H7 (cell line): Measurements from ENCODE around the gene BARHL2. TPM values are rescaled to one million over a fixed set of nuclear protein-coding genes. Genes with fewer than 3 reads are reported as not detected.
A peak's percentile ranks its signal among the peaks of the same experiment; 100 is the strongest.

Experiments used
- DNase-seq: peaks from one replicate; pipeline ENCODE4 v3.0.0; 2012
- H3K27me3 ChIP-seq: 2 replicates; pipeline ENCODE4 v1.6.0; 2011; ENCODE audit warnings: mild to moderate bottlenecking, low read length; ENCODE audit not compliant: control insufficient read depth, insufficient read depth
- H3K36me3 ChIP-seq: replicated peaks from 2 replicates; pipeline ENCODE4 v1.5.1; 2011; ENCODE audit warnings: low read length; ENCODE audit not compliant: control insufficient read depth, insufficient read depth
- H3K4me3 ChIP-seq: 2 replicates; pipeline ENCODE4 v1.5.1; 2011; ENCODE audit warnings: low read depth, mild to moderate bottlenecking, control low read depth, low read length, moderate library complexity; ENCODE audit not compliant: insufficient read depth
- total RNA-seq: library from RNA; depleted of rRNA; stranded (reverse); fragments of >200 nt; shearing (Covaris generic); gene quantifications from 2 replicates; pipeline ENCODE4 v1.2.3, GENCODE V29; 2014

BARHL2 gene
- total RNA-seq, 1 experiment from 2014 or later = not detected

DNA sequence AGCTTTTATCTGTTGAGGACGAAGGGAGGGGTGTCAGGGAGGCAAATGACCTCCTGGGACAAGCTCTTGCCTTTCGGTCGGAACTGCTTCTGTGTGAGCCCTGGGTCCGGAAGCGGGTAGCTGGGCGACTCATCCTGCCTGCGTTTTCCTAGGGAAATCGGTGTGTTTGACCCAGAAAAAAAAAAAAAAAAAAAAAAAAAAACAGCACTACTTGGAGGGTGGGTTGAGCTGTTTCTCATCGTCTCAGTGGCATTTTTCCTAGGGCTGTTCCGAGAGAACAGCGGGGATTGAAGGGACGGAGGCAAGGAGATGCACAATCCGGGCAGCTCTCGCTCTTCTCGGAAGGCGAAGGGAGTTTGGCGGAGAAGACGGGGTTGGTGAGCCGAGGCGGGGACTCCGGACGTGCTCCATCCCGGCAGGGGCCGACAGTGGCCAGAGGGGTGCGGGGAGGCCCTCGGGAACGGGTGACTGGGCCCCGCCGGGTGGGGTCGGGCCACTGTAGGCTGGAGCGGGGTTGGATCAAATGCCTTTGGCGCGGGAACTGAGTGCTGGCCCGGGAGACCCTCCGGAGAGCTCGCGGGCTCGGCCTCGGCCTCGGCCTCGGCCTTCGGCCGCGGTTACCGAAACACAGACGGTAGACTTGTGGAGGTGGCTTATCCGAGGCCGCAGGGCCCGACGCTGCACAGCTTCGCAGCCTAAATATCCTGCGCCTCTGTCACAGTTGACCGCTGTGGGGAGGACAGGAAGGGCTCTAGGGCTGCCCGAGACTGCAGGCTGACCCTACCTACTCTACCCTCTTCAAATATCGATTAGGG lies 2.4 kb upstream of the BARHL2 start:
- peak overlapping the region; percentile 21 for H3K4me3 ChIP-seq
- peak; percentile 84 for DNase-seq
- H3K36me3 ChIP-seq = no peaks in the 10 kb centered on the region
- peaks cover 98% of the 10 kb centered on the region for H3K27me3 ChIP-seq

DNA sequence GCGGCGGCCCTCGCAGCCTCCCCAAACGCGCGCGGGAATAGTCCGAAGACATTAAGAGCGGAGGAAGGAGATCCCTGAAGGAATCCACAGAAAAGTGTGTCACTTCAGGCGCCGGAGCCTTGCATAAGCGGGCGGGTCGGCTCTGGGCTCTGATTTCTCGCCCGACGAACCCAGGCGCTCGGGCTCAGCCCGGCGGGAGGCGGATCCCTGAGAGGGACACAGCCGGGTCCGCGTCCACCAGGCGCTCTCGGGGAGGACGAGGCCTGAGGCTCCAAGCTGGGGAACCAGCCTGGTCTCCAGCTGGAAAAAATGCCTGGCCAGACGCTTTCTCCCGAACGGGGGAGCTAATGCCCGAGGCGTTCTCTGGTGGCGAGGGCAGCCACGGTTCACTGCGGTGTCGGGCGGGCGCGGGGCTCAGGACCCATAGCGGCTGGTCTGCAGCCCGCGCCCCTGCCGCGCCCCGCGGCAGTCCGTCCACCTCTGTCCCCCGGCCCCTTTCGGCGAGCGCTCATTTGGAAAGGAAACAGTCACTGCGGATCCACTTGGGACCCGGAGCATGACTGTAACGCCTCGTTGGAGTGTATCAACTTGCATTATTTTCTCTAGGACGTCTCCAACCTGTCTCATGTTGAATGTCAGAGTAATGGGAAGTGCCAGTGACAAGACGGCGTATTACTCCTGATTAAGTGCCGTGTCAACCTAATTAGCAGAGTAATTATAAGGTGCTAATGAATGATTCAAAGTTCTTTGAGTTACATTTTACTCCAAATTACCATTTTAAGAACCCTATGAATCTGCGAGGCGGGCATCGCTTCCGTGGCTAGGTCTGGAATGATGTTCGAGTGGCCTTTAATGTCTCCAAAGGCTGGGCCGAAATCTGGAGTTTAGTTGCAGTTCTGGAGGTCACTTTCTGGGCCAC lies 1.6 kb upstream of the BARHL2 start:
- no peaks in the 10 kb centered on the region for H3K36me3 ChIP-seq
- peaks cover 98% of the 10 kb centered on the region for H3K27me3 ChIP-seq
- DNase-seq = peak; percentile 81
- peak overlapping the region; percentile 28 for H3K4me3 ChIP-seq

DNA sequence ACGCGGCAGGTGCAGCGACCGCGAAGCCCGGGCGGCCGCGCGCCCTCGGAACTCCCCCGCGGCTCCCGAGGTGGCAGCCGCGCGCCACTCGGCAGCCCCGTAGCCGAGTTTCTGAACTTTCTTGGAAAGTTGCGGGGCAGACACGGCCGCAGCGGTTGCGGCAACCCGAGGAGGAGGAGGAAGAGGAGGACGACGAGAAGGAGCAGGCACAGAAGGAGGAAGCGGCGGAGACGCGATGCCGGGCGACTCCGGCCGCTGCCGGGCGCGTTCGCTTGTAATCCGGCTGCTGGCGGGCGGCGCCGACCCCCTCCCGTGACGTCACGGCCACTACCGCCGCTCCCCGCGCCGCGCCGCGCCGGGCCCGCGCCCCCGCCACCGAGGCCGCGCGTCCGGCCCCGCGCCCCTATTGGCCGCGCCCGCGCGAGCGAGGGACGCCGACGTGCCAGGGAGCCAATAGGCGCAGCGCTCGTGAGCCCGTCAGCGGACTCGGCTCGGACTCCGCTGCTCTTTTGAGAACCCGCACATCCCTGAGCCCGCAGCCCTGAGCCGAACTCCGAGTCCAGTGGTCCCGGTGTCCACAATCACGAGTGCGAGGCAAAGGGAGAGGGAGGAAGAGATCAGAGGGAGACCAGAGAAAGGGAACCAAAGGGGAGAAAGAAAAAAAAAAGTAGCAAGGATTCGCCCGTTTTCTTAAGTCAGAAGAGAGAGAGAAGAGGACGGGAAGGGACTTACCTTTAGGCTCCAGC lies 736 bp upstream of the BARHL2 start:
- Histone ChIP-seq H3K27me3 (peaks cover 98% of the 10 kb centered on the region), H3K36me3 (no peaks in the 10 kb centered on the region), H3K4me3 (peak overlapping the region; percentile 47)
- DNase-seq = peak; percentile 96

GRCh38 chr1:90717356-90717664 lies 208 bp upstream of the BARHL2 start:
- H3K36me3 ChIP-seq = no peaks in the 10 kb centered on the region
- H3K4me3 ChIP-seq = peak overlapping the region; percentile 47
- H3K27me3 ChIP-seq = peaks cover 98% of the 10 kb centered on the region
- no peak for DNase-seq

DNA sequence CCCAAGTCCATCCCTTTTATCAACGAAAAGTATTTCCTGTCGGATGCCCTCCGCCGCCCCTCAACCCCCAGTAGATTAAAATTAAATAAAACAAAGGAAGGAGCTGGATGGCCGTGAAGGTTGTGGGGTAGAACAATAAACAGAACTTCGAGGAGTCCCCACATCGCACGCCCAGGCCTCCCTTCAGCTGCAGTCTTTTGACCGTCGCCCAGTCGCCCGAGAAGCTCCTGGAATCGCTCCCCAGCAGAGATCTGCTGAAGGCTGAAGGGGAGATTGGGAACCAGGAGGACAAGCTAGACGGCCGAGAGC lies 905 bp downstream of the BARHL2 start:
- no peaks in the 10 kb centered on the region for H3K36me3 ChIP-seq
- no peak for DNase-seq
- peak overlapping the region; percentile 18; the same call in 1 of the 2 replicates for H3K4me3 ChIP-seq
- peaks cover 98% of the 10 kb centered on the region for H3K27me3 ChIP-seq

- Histone ChIP-seq H3K27me3 (peaks cover 98% of the 10 kb centered on the region), H3K4me3 (no peak overlapping the region), H3K36me3 (no peaks in the 10 kb centered on the region)
- no peak for DNase-seq
Observed at GRCh38 chr1:90715309-90715708, 1.8 kb downstream of the BARHL2 start.

DNA sequence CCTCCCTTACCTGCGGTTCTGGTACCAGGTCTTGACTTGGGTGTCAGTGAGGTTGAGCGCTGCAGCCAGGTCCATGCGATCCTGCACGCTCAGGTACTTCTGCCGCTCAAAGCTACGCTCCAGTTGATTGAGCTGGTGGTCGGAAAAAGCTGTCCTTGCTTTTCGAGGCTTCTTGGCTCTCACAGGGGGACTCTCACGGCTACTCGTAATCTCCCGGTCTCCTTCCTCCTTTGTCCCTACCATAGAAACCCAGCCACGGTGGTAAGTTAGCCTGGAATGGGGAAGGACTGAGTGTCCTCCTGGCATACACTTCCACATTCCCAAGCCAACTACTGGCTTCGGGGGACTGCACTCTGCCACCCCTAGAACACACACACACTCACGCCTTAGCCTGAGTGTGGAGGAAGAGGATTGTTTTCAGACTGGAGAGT lies 2.6 kb downstream of the BARHL2 start:
- peaks cover 98% of the 10 kb centered on the region for H3K27me3 ChIP-seq
- no peak overlapping the region for H3K4me3 ChIP-seq
- peak; percentile 53 for DNase-seq
- H3K36me3 ChIP-seq = no peaks in the 10 kb centered on the region

- no peak overlapping the region for H3K4me3 ChIP-seq
- no peaks in the 10 kb centered on the region for H3K36me3 ChIP-seq
- peak; percentile 60 for DNase-seq
Observed at GRCh38 chr1:90713741-90714509, 3.2 kb downstream of the BARHL2 start.

DNA sequence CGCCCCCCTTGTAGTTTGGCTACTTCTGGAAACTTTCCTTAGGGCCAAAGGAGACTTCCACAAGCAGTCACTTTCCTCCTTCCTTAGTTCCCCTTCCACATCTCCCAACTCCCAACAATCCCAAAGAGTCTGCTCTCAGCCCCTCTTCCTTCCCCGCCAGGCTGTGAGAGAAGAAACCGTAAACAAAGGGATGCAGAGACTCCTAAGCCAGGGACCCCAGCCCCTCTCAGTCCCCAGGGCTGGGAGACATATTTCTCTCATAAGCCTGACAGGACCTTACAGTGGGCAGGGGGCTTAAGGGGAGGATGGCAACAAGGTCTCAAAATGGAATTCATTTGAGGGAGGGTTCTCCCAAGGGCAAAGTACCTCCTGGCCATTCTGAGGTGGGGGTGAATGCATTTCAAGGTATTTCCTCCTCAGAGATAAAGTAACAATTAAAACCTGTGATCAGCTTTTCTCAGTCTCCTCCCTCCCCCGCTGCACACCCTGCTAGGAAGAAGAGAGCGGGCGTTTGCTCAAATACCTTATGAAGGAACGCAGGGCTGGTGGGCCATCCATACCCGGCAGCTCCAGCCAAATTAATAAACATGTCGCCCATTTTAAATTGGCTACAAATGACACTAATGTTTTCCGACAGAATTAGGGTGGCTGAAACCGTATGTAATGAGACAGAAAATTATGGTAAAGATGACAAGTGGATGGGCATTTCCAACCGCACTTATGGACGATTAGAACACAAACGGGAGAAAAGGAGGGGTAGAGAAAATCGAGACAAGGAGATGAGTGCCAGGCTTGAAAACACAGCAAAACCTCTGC lies 4.0 kb downstream of the BARHL2 start:
- DNase-seq = peak; percentile 54
- Histone ChIP-seq H3K27me3 (peaks cover 97% of the 10 kb centered on the region), H3K4me3 (no peak overlapping the region), H3K36me3 (no peaks in the 10 kb centered on the region)

More at GRCh38 chr1:90713741-90714509, 3.2 kb downstream of the BARHL2 start:
- H3K27me3 ChIP-seq = peaks cover 97% of the 10 kb centered on the region

DNA sequence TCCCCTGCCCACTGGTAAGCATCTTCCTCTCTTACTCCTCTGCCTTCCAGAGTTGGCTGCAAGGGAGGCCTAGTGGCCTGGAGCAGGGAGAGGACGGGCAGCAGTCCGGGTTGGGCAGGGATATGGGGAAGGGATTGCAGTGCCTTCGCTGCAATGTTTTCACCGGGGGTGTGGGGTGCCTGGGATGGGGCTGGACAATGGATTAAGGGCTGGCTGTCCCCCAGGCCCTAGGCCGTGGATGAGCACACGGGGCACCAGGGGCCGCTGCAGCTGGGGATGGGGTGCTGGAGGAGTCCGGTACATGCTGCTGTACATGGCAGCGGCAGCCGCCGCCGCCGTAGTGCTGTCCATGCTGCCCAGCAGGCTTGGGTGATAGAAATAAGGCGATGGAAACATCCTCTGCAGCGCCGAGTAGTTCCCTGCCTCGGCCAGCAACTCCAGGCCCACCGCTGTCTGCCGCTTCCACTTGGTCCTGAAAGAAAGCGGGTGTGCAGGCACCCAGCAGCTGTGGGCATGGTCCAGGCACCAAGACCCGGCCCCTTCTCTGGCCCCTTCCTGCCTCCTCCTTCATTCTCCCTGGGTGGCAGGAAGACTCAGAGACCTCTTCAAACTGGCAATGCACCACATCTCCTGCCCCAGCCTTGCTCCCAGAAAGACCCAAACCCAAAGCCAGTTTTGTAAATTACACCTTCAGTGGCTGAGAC lies 4.8 kb downstream of the BARHL2 start:
- H3K4me3 ChIP-seq = no peak overlapping the region
- H3K36me3 ChIP-seq = no peaks in the 10 kb centered on the region
- peak; percentile 69 for DNase-seq
- H3K27me3 ChIP-seq = peaks cover 99% of the 10 kb centered on the region

DNA sequence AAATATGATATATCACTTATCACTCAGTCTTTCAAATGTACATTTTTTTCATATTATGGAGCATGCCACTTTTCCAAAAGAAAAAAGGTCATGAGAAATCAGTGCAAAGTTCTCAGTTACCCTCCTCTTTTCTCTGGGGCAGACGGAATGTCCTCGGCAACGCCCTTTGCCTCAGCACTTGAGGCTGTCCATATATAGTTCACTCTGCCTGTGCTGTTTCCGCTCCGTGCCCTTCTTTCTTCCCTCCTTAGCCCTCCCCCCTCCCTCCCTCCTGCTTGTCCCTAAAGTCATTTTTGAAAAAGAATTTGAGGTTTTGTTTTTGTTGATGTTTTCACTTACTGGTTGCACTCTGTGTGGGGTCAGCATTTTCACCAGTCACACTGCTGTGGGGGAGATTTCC lies 5.4 kb downstream of the BARHL2 start:
- Histone ChIP-seq H3K36me3 (no peaks in the 10 kb centered on the region), H3K4me3 (no peak overlapping the region), H3K27me3 (peaks cover 99% of the 10 kb centered on the region)
- DNase-seq = peak; percentile 55

GRCh38 chr1:90710579-90711536 lies 6.2 kb downstream of the BARHL2 start:
- H3K4me3 ChIP-seq = no peak overlapping the region
- no peaks in the 10 kb centered on the region for H3K36me3 ChIP-seq
- DNase-seq = peak; percentile 83
- peaks cover 99% of the 10 kb centered on the region for H3K27me3 ChIP-seq
